BJ (cell line): ENCODE data around the gene ATP11A. TPM values are rescaled to one million over a fixed set of nuclear protein-coding genes. Genes with fewer than 3 reads are reported as not detected.

Experiments
- CTCF ChIA-PET: fragments of 350-600 bp; formaldehyde crosslinking; extraction: SDS; loops from one replicate; lab custom pipeline; 2021; ENCODE audit warnings: antibody characterized with exemption, inconsistent platforms; lab: Yijun Ruan, JAX
- POLR2A ChIA-PET: fragments of 300-600 bp; sonication (Branson Sonifier 250); formaldehyde crosslinking; extraction: SDS; loops from one replicate; lab custom pipeline; 2021; ENCODE audit warnings: antibody characterized with exemption; lab: Charles Lee
- DNase-seq: peaks from one replicate; pipeline ENCODE4 v3.0.0-alpha.2; 2011; ENCODE audit warnings: low read depth
- H3K27me3 ChIP-seq: 2 replicates; pipeline ENCODE4 v1.6.0; 2011; ENCODE audit warnings: low read length; ENCODE audit not compliant: control insufficient read depth, insufficient read depth
- H3K36me3 ChIP-seq: 2 replicates; pipeline ENCODE4 v1.5.1; 2011; ENCODE audit warnings: low read length; ENCODE audit not compliant: control insufficient read depth, insufficient read depth
- H3K4me3 ChIP-seq: 2 replicates; pipeline ENCODE4 v1.5.1; 2011; ENCODE audit warnings: low read depth, mild to moderate bottlenecking, control low read depth, low read length
- polyA plus RNA-seq: library from polyadenylated mRNA; depleted of rRNA; stranded (reverse); fragments of >200 nt; gene quantifications from 2 replicates; pipeline ENCODE4 v1.2.3, GENCODE V29; 2011
- TF ChIP-seq, protein P1 (sequence below): IDR thresholded peaks from 2 replicates; pipeline ENCODE4 v1.5.1; 2011; ENCODE audit warnings: low read depth, mild to moderate bottlenecking, control low read depth, inconsistent platforms, low read length, moderate library complexity; ENCODE audit not compliant: insufficient read depth

Gene ATP11A
- polyA plus RNA-seq, 1 experiment: 1.9 TPM

DNA sequence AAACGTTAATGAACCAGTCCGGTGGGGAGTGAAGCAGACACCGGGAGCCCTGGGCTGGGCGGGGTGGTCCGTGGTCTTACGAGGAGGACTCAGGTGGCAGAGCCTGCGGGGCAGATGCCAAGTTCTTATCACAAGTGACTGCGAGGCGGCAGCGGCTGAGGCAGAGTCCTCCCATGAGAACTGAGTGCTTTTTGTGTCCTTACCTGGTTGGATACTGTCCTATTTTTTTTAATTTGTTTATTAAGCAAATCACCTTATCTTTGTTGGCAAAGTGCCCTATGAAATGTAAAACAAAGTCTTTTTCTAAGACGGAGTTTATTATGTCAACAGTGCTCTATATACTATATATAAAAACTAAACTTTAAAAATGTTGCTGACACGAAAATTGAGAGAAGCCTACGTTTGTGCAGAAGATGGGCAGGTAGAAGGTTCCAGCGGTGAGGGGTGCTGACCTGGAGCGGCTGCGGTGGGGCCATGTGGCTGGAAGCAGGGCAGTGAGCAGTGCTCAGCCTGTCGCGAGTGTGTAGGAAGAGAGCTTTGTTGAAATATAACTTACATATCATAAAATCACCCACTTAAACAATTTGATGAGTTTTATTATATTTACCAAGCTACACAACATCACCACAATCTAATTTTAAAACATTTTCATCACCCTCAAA lies 82.2 kb downstream of the ATP11A start:
- TF ChIP-seq, protein P1, sequence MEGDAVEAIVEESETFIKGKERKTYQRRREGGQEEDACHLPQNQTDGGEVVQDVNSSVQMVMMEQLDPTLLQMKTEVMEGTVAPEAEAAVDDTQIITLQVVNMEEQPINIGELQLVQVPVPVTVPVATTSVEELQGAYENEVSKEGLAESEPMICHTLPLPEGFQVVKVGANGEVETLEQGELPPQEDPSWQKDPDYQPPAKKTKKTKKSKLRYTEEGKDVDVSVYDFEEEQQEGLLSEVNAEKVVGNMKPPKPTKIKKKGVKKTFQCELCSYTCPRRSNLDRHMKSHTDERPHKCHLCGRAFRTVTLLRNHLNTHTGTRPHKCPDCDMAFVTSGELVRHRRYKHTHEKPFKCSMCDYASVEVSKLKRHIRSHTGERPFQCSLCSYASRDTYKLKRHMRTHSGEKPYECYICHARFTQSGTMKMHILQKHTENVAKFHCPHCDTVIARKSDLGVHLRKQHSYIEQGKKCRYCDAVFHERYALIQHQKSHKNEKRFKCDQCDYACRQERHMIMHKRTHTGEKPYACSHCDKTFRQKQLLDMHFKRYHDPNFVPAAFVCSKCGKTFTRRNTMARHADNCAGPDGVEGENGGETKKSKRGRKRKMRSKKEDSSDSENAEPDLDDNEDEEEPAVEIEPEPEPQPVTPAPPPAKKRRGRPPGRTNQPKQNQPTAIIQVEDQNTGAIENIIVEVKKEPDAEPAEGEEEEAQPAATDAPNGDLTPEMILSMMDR: no peak
- no peak for DNase-seq
- no peaks in the 10 kb centered on the region for H3K36me3 ChIP-seq
- H3K4me3 ChIP-seq: no peak overlapping the region
- ChIA-PET POLR2A (no interaction called here), CTCF (no interaction called here)
- no peaks in the 10 kb centered on the region for H3K27me3 ChIP-seq

DNA sequence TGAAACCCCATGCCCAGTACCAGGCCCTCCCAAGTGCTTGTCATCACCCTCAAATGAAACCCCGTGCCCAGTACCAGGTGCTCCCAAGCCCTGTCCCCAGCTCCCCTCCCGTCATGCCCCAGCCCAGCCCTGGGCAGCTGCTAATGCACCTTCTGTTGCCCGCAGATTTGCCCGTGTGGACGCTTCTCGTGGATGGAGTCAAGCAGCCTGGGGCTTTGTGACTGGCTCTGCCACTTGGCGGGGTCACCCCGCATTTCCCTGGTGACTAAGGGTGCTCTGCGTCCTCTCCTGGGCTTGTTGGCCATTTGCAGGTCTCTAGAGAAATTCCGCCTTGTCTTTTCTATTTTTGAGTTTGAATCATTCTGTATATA lies 82.7 kb downstream of the ATP11A start:
- no peaks in the 10 kb centered on the region for H3K36me3 ChIP-seq
- TF ChIP-seq, protein P1: no peak
- CTCF ChIA-PET: no interaction called here
- DNase-seq: no peak
- POLR2A ChIA-PET: no interaction called here
- no peak overlapping the region for H3K4me3 ChIP-seq
- H3K27me3 ChIP-seq: no peaks in the 10 kb centered on the region

DNA sequence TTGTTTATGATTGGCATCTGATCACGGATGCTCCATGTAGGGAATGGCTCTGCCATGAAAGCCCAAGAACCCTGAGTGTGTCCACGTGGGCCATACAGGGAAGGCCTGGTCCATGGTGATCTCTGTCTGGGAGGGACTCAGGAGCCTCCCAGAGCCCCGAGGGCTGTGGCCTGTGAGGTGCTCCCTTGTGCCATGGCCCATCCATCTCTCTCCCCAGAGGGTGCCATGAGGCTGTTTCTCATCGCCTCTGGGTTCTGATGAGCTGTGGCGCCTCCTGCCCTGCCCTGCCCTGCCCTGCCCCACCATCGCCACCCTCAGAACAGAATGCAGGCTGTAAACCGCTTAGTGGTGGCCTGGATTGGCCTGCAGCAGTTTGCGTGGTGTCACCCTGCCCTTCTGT lies 83.1 kb downstream of the ATP11A start:
- Histone ChIP-seq H3K27me3 (no peaks in the 10 kb centered on the region), H3K36me3 (no peaks in the 10 kb centered on the region), H3K4me3 (no peak overlapping the region)
- TF ChIP-seq, protein P1: no peak
- ChIA-PET CTCF (no interaction called here), POLR2A (no interaction called here)
- DNase-seq: no peak

DNA sequence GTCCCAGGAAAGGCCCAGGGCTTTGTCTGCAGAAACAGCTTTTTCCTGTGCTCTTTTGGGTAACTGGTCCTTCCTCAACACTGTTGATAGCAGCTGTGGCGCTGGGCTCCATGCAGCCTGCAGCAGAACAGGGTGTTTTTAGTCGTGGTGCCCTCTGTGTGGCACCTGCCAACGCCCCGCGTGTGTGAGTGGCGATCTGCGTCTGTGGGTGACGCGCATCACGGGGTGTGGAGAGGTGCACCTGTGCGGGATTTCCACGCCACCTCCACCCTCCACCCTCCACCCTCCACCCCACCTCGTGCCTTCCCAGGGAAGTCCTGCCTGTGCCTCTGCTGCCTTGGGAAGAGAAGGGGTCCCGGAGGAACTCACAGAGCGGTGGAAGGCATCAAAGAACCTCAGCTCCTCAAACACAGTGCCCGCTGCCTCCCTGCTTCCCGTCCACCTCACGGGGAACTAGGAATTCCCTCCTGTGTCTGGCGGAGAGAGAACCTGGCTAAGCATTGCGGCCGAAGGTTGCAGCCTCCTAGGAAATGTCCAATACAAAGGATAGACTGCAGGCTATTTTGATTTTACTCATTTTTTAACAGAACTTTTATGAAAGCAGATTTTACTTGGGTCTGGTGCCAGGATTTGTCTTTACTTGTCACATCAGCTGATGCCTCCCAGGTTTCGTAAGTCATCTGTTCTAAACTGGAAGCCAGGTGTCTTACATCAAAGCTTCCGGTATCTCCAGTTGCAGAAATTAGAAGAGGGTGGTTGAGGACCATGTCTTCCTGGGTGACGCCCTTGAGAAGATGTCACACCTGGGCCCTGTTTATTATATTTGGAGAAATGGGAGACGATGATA lies 84.0 kb downstream of the ATP11A start:
- ChIA-PET CTCF (no interaction called here), POLR2A (no interaction called here)
- DNase-seq: no peak
- Histone ChIP-seq H3K36me3 (no peaks in the 10 kb centered on the region), H3K4me3 (no peak overlapping the region), H3K27me3 (no peaks in the 10 kb centered on the region)
- TF ChIP-seq, protein P1: no peak

DNA sequence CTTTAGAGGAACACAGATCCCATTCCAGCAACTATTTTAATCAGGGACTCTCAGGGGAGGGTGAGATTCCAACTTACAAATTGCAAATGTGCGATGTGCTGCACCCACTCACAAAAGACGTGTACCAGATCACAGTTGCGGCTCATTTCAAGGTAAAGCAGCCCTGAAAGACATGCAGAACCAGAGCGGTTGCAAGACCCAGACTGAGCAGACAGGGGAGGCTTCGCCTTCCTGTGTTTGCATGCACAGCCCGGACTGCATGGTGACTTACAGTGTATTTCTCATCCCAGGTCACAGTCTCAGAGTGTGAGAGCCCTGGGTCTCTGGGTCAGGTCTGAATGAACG lies 84.6 kb downstream of the ATP11A start:
- TF ChIP-seq, protein P1: no peak
- H3K36me3 ChIP-seq: no peaks in the 10 kb centered on the region
- H3K27me3 ChIP-seq: no peaks in the 10 kb centered on the region
- CTCF ChIA-PET: no interaction called here
- no peak overlapping the region for H3K4me3 ChIP-seq
- no peak for DNase-seq
- POLR2A ChIA-PET: no interaction called here
